Mesenteric fat pad (tissue), 1 donor: Measurements from ENCODE around the gene NIPSNAP2. TPM values are rescaled to one million over a fixed set of nuclear protein-coding genes. Genes with fewer than 3 reads are reported as not detected.
A peak's percentile ranks its signal among the peaks of the same experiment; 100 is the strongest.

Source experiments
- DNase-seq: peaks from one replicate; pipeline ENCODE4 v3.0.0-alpha.2; 2020; ENCODE audit warnings: low spot score
- long read RNA-seq: library from polyadenylated mRNA; unstranded; transcript quantifications from one replicate; pipeline ENCODE4 v2.0.0, GENCODE V29; 2020
- total RNA-seq: library from RNA; stranded (reverse); fragmentation: NEBNext Ultra II Directional; extraction: Animal tissue kit (Norgen Biotek cat#: 25700); gene quantifications from one replicate; pipeline ENCODE4 v1.2.1, GENCODE V29; 2021
- donor health status: DM: yes; HTN: yes; CAD: no.

Gene NIPSNAP2
- total RNA-seq = 56.7 TPM
- long read RNA-seq, full-length matches to known transcripts = 151 of 180 reads
- long read RNA-seq, partial matches to known transcripts = 15 of 180 reads
- long read RNA-seq, other reads (novel, unspliced or antisense) = 14 of 180 reads

- DNase-seq = peak; percentile 95
These were observed at the start of gene NIPSNAP2 for GRCh38 chr7:55964261-55965099. Gene NIPSNAP2, plus strand, starts transcription at chr7:55964585. Its CDS starts 25 bp downstream, at chr7:55964610.

- DNase-seq = no peak
These were observed 46.6 kb upstream of the NIPSNAP2 start for GRCh38 chr7:55917771-55918170.

- no peak for DNase-seq
These were observed 36.2 kb upstream of the NIPSNAP2 start for GRCh38 chr7:55928006-55928767.

GRCh38 chr7:55931421-55932151, 32.8 kb upstream of the NIPSNAP2 start:
- DNase-seq = no peak

- DNase-seq = no peak
These were observed 24.8 kb upstream of the NIPSNAP2 start for GRCh38 chr7:55939514-55940123.

- DNase-seq = peak; percentile 8
These were observed 17.8 kb upstream of the NIPSNAP2 start for GRCh38 chr7:55946545-55946944.

GRCh38 chr7:55951637-55952351, 12.6 kb upstream of the NIPSNAP2 start, which contains the start of gene MRPS17:
Gene MRPS17, plus strand, starts transcription at chr7:55951877. Its CDS starts 1,319 bp downstream, at chr7:55953196.
- DNase-seq = peak; percentile 98

- peak; percentile 64 for DNase-seq
These were observed 12.1 kb upstream of the NIPSNAP2 start for GRCh38 chr7:55952352-55952671.

GRCh38 chr7:55953707-55954475, 10.5 kb upstream of the NIPSNAP2 start:
- DNase-seq = peak; percentile 65

GRCh38 chr7:55957190-55957589, 7.2 kb upstream of the NIPSNAP2 start:
- peak; percentile 49 for DNase-seq

GRCh38 chr7:55962014-55962413, 2.4 kb upstream of the NIPSNAP2 start:
- DNase-seq = no peak

GRCh38 chr7:55963584-55964168, 709 bp upstream of the NIPSNAP2 start:
- DNase-seq = no peak

GRCh38 chr7:55965100-55965470, 700 bp downstream of the NIPSNAP2 start:
- no peak for DNase-seq

GRCh38 chr7:55965805-55966421, 1.5 kb downstream of the NIPSNAP2 start:
- no peak for DNase-seq

- DNase-seq = no peak
These were observed 2.5 kb downstream of the NIPSNAP2 start for GRCh38 chr7:55966851-55967250.

- no peak for DNase-seq
These were observed 5.0 kb downstream of the NIPSNAP2 start for GRCh38 chr7:55969391-55969790.

- DNase-seq = no peak
These were observed 6.2 kb downstream of the NIPSNAP2 start for GRCh38 chr7:55970561-55970960.

GRCh38 chr7:55970978-55971377, 6.6 kb downstream of the NIPSNAP2 start:
- no peak for DNase-seq

GRCh38 chr7:55973747-55974250, 9.4 kb downstream of the NIPSNAP2 start:
- DNase-seq = no peak
